Activated naive CD8-positive, alpha-beta T cell treated with anti-CD3 and anti-CD28 coated beads, Interleukin-2, amount 10 ng/mL, durations not matched to agents 7 days and 5 days (primary cell): Measurements from ENCODE around the gene KRTAP8-1. TPM values are rescaled to one million over a fixed set of nuclear protein-coding genes. Genes with fewer than 3 reads are reported as not detected.

ENCODE experiments used
- ATAC-seq: fragments of 150-1000 bp; cut with Tn5 transposase; one replicate; pipeline ENCODE4 v1.10.0; 2021; ENCODE audit warnings: low read depth, moderate library complexity
- POLR2A ChIA-PET: fragments of 350-600 bp; sonication (Branson Sonifier 250); formaldehyde crosslinking; loops from one replicate; lab custom pipeline; 2021; ENCODE audit warnings: antibody characterized with exemption; lab: Charles Lee
- DNase-seq: peaks from one replicate; pipeline ENCODE4 v3.0.0; 2021
- H3K27ac Mint-ChIP-seq: one replicate; pipeline ENCODE4 v1.8.0; 2022; ENCODE audit warnings: mild to moderate bottlenecking, mixed read lengths
- H3K27me3 Mint-ChIP-seq: one replicate; pipeline ENCODE4 v1.8.0; 2022; ENCODE audit warnings: mild to moderate bottlenecking, moderate library complexity, mixed read lengths
- H3K36me3 Mint-ChIP-seq: one replicate; pipeline ENCODE4 v1.8.0; 2021; ENCODE audit warnings: mild to moderate bottlenecking, mixed read lengths
- H3K4me1 Mint-ChIP-seq: one replicate; pipeline ENCODE4 v1.8.0; 2021; ENCODE audit warnings: mixed read lengths
- H3K4me3 Mint-ChIP-seq: one replicate; pipeline ENCODE4 v1.8.0; 2022; ENCODE audit warnings: mild to moderate bottlenecking, moderate library complexity, mixed read lengths
- H3K9me3 Mint-ChIP-seq: one replicate; pipeline ENCODE4 v1.8.0; 2021; ENCODE audit warnings: mixed read lengths
- total RNA-seq, 2 experiments: library from RNA; stranded (reverse); gene quantifications; one replicate each; pipeline ENCODE4 v1.2.3, GENCODE V29; 2021

Gene KRTAP8-1, protein sequence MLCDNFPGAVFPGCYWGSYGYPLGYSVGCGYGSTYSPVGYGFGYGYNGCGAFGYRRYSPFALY
- total RNA-seq: not detected

DNA sequence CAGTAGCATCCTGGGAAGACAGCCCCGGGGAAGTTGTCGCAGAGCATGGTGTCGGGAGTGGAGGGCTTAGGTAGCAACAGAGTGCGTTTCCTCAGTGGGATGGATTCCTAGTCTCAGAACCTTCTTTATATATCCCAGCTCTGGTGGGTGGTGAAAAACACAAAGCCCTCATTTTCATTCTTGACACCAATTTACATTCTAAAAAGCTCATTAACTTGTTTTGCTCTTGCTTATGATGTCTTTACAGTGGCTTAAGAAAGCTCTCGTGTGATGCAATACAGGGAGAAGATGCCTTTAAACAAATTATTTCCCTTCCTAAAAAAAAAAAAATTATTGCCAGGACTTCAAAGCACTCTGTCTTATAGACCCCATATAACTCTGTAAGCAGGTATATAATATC lies at the start of gene KRTAP8-1:
KRTAP8-1 (minus strand) TSS at position 101 of the 400 bp plus-strand sequence; CDS start at position 47, 54 bp downstream.
- POLR2A ChIA-PET: no interaction called here
- no peak within 1 kb of the TSS for H3K4me3 Mint-ChIP-seq
- no peaks in the 10 kb centered on the region for H3K36me3 Mint-ChIP-seq
- ATAC-seq (no peak), DNase-seq (no peak)
- H3K4me1 Mint-ChIP-seq: no peaks in the 10 kb centered on the region
- no peaks in the 10 kb centered on the region for H3K9me3 Mint-ChIP-seq
- H3K27me3 Mint-ChIP-seq: peaks cover 6% of the 10 kb centered on the region
- no peak within 1 kb of the TSS for H3K27ac Mint-ChIP-seq

DNA sequence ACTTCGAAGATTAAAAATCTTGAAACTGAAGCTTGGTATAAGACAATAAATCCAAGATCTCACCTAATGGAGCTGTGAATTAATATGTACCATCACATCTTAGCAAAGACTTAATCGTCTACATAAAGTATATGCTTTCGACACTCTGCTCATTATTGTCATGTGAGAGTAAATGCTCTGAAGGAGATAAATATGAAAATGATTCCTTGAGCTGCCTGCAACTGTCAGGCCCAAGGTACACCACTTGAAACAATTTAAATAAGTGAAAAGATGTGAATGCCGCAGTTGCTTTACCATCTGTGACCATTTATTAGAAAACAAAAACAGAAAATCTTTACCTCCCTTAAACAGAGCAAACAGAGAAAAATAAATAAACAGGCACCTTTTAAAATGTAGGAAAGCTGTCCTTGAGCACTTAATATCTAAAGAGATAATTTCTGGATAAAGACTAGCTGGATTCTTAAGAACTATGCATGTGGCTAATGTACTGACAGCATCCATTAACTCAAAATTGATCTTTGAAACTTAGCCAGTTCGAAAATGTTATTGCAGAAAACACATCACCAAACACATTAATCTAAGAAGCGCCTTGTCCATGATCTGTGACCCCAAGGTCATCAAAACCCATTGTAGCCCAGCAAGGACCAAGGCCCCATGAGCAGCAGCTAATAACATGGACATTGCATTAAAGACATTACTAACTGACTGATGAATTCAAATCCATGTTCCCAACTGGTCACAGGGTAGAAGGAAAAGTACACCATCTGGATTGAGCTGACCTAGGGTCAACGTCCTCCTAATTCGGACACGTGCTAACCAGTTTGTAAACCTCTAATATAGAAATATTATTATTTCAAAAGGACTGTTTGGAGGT lies 34.8 kb upstream of the KRTAP8-1 start:
- Mint-ChIP-seq H3K27ac (no peak overlapping the region), H3K9me3 (no peaks in the 10 kb centered on the region), H3K27me3 (peaks cover 9% of the 10 kb centered on the region), H3K4me3 (no peak overlapping the region), H3K36me3 (no peaks in the 10 kb centered on the region), H3K4me1 (peaks cover 3% of the 10 kb centered on the region)
- ATAC-seq: no peak
- no peak for DNase-seq
- POLR2A ChIA-PET: no interaction called here

DNA sequence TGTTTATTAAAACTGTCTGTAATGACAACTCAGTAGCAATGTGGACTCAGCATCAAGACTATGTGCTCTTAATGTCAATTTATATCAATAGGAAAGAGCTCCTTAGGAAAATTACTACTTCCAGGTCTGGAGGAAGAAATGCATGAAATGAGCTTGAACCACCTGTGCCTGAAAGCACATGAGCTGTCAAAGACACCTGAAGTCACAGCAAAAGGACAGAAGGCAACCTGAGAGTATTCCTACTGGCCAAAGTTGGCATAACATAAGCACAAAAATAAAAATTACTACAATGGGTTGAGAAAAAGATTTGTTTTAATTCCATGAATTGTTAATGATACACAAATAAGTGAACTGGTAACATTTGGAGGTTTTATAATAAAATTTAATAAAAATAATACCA lies 29.9 kb upstream of the KRTAP8-1 start:
- no peak for ATAC-seq
- no peaks in the 10 kb centered on the region for H3K4me1 Mint-ChIP-seq
- no peak overlapping the region for H3K4me3 Mint-ChIP-seq
- no peak overlapping the region for H3K27ac Mint-ChIP-seq
- no peaks in the 10 kb centered on the region for H3K9me3 Mint-ChIP-seq
- DNase-seq: no peak
- no peaks in the 10 kb centered on the region for H3K36me3 Mint-ChIP-seq
- POLR2A ChIA-PET: no interaction called here
- H3K27me3 Mint-ChIP-seq: peaks cover 6% of the 10 kb centered on the region

DNA sequence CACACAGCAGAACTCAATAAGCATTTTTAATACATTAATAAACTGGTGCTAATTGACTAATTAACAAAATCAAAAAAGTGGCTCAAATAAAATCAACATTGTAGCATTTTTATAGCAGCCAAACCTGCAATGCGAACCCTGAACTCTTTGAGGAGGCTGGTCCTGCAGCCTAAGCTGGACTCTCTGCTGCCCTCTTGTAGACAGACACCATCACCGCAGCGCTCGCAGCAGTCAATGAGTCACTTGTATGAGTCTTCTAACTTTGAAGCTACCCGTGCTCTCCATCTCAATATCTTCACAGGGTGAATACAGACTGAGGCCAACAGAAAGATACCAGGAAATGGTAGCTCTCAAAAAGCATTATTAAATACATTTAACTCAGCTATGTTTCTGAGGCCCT lies 26.2 kb upstream of the KRTAP8-1 start:
- Mint-ChIP-seq H3K4me3 (no peak overlapping the region), H3K9me3 (no peaks in the 10 kb centered on the region), H3K36me3 (no peaks in the 10 kb centered on the region), H3K27me3 (peaks cover 2% of the 10 kb centered on the region), H3K4me1 (no peaks in the 10 kb centered on the region), H3K27ac (no peak overlapping the region)
- ATAC-seq (no peak), DNase-seq (no peak)
- POLR2A ChIA-PET: no interaction called here

DNA sequence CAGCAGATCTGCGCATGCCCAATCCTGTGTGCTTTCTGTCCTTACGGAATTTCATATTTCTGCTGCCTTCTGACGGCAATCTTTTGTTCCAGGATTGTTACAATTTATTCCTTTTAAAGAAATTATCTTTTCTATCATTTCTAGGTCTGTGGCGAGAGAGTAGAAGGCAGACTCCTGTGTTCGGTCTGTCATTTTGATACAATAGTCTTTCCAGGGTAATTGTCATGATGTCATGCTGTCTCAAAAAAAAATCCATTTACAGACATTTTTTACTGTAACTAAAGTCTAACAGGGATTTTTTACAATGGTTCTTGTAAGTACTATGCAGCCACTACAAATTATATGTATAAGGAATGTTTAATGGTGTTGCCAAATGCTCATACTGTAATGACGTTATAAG lies 25.5 kb upstream of the KRTAP8-1 start:
- no peaks in the 10 kb centered on the region for H3K9me3 Mint-ChIP-seq

DNA sequence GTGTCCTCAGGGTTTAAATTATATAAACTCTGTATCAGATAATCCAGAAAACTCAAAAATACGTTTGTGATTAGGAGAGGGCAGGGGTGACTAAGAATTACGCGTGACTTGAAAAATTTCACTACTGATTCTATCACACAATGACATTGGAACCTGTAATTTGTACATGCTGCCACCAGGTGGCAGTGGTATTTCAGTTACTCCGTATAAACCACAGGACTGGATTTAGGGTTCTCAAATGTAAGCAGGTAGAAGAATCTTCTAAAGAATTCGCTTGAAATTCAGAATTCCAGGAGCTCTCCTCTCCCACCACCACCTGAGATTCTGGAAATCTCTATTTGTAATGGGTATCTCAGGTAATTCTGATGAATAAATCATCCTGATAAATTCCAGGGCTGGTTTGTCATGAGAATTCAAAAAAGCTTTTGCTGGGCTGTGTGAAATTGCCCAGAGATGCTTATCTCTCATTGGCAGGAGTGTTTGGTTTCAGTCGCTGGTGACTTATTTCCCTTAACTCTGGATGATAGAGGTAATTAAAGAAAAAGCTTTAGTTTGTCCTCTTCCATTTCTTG lies 18.2 kb upstream of the KRTAP8-1 start:
- peaks cover 2% of the 10 kb centered on the region for H3K27me3 Mint-ChIP-seq
- POLR2A ChIA-PET: no interaction called here
- no peaks in the 10 kb centered on the region for H3K9me3 Mint-ChIP-seq
- H3K27ac Mint-ChIP-seq: no peak overlapping the region
- H3K4me1 Mint-ChIP-seq: no peaks in the 10 kb centered on the region
- ATAC-seq (no peak), DNase-seq (no peak)
- no peaks in the 10 kb centered on the region for H3K36me3 Mint-ChIP-seq
- H3K4me3 Mint-ChIP-seq: no peak overlapping the region

More for the DNA sequence above, 25.5 kb upstream of the KRTAP8-1 start:
- Mint-ChIP-seq H3K4me3 (no peak overlapping the region), H3K4me1 (no peaks in the 10 kb centered on the region), H3K36me3 (no peaks in the 10 kb centered on the region), H3K27ac (no peak overlapping the region), H3K27me3 (peaks cover 2% of the 10 kb centered on the region)
- no peak for DNase-seq
- no peak for ATAC-seq
- POLR2A ChIA-PET: no interaction called here

DNA sequence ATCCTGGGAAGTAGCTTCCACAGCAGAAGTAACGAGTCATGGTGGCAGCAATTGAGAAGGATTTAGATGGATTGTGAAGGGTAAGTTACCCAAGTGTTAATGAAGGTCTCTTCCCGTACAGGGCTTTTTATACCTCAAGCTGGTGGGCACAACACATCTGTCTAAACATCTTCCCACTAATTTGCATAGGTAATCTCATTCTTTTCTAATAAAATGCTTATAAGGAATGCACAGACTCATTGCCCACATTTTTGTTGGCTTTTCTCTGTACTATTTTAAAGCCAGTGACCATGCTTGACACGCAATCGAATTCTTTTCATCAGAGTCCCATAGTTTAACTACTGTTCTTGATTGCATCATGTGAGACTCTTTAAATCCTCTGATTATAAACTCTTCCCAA lies 16.6 kb upstream of the KRTAP8-1 start, which contains the start of gene KRTAP7-1:
KRTAP7-1 (minus strand) TSS at position 101 of the 400 bp plus-strand sequence; CDS start at position 40, 61 bp downstream.
- ATAC-seq (no peak), DNase-seq (no peak)
- Mint-ChIP-seq H3K36me3 (no peaks in the 10 kb centered on the region), H3K9me3 (no peaks in the 10 kb centered on the region), H3K27ac (no peak within 1 kb of the TSS), H3K4me1 (no peaks in the 10 kb centered on the region), H3K27me3 (peaks cover 2% of the 10 kb centered on the region), H3K4me3 (no peak within 1 kb of the TSS)
- POLR2A ChIA-PET: no interaction called here

DNA sequence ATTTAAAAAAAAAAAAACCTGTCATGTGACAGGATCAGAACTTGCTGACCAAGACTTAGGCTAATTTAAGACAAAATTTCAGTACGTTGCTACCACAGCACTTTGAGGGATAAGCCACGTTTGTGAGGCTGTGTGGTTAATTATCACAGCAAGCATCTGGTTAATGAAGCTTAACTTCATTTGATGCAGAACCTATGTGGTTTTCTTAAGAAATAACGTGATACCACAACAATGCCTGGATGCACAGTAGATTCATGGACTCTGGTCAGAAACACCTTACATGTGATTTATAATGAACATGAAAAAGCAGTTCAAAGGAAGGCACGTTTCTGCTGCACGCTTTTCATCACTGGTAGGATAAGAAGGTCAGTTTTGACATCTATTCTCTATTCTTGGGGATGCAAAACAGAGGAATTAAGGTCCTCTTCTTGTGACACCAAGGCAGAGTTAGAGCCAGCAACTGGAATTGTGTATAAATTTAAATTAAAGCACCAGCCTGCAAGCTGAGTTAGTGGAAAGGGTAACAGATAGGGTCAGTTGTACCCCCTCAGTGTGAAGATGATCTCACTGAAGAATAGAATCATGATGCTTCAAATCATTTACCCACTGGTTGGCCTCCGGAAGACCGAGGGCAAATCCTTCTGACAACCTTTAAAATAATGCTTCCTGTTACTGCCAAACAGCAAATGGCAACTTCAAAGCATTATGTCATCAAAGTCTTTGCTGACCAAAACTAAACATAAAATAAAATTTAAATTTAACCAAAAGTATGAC lies 6.0 kb upstream of the KRTAP8-1 start:
- Mint-ChIP-seq H3K27me3 (peaks cover 8% of the 10 kb centered on the region), H3K4me1 (no peaks in the 10 kb centered on the region), H3K4me3 (no peak overlapping the region), H3K36me3 (no peaks in the 10 kb centered on the region), H3K9me3 (no peaks in the 10 kb centered on the region), H3K27ac (no peak overlapping the region)
- POLR2A ChIA-PET: no interaction called here
- ATAC-seq (no peak), DNase-seq (no peak)

DNA sequence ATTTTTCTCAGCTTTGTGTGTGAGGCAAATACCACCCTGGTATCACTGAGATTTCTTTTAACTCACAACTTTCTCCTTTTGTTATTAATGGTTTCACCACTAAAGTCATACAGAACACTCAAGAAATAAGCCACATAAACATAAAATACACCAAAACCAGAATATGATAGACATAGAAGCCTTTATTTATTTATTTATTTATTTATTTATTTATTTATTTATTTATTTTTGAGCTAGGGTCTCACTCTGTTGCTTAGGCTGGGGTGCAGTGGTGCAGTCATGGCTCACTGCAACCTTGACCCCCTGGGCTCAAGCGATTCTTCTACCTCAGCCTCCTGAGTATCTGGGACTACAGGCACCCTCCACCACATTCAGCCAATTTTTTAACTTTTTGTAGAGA lies 12.5 kb downstream of the KRTAP8-1 start:
- H3K36me3 Mint-ChIP-seq: no peaks in the 10 kb centered on the region
- H3K27ac Mint-ChIP-seq: no peak overlapping the region
- POLR2A ChIA-PET: no interaction called here
- H3K4me1 Mint-ChIP-seq: no peaks in the 10 kb centered on the region
- DNase-seq: no peak
- ATAC-seq: no peak
- peaks cover 3% of the 10 kb centered on the region for H3K27me3 Mint-ChIP-seq
- H3K9me3 Mint-ChIP-seq: no peaks in the 10 kb centered on the region
- H3K4me3 Mint-ChIP-seq: no peak overlapping the region

DNA sequence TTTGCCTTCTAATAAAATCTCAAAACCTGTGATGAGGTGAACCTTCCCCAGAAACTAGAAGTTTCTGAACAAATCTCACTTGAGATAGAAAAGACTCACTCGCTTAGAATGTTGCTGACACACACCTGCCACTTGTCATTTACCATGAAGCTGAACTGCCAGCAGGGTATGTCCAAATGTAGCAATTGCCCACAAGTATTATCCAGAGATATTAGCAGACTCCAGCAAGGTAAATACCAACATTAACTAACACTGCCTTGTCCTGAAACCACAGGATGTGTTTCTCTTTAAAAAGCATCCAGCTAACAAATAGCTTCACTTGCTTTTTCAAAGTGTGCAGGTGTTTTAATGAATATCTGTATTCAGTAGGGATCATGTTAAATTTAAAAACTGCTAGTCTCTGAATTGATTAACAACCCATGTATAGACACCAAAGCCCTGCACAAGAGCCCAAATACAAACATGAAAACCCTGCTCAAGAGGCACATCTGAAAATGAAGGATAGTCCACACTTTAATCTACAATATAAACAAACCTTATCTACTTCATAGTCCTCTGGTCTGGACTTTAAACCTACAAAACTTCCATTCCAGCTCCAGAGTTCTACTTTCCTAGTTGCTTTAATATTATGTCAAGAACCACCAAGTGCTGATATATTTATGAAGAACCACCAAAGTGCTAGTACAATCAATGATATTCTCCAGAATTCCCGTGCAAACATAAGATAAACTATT lies 19.3 kb downstream of the KRTAP8-1 start:
- Mint-ChIP-seq H3K36me3 (no peaks in the 10 kb centered on the region), H3K4me1 (no peaks in the 10 kb centered on the region), H3K9me3 (no peaks in the 10 kb centered on the region), H3K27ac (no peak overlapping the region), H3K4me3 (no peak overlapping the region), H3K27me3 (peaks cover 3% of the 10 kb centered on the region)
- DNase-seq: no peak
- no peak for ATAC-seq
- POLR2A ChIA-PET: no interaction called here

DNA sequence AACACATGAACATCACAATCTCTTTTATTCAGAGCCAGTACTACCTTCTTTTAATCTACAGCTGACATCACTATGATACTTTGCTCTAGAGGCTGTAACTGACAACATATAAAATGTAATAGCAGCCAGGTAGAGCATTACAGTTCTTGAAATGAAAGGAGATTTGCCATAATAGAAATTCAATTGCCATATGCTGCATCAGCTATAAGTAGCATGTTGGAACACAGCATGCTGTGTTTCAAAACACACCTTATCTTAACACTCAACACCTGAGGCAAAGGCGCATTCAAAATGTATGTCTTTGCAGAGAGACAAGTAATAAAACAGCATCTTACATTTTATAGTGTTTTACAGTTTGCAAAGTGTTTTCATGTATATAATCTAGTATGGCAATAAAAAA lies 33.8 kb downstream of the KRTAP8-1 start:
- Mint-ChIP-seq H3K4me1 (no peaks in the 10 kb centered on the region), H3K36me3 (no peaks in the 10 kb centered on the region), H3K27ac (no peak overlapping the region), H3K27me3 (peaks cover 2% of the 10 kb centered on the region), H3K9me3 (no peaks in the 10 kb centered on the region), H3K4me3 (no peak overlapping the region)
- DNase-seq (no peak), ATAC-seq (no peak)
- POLR2A ChIA-PET: no interaction called here

DNA sequence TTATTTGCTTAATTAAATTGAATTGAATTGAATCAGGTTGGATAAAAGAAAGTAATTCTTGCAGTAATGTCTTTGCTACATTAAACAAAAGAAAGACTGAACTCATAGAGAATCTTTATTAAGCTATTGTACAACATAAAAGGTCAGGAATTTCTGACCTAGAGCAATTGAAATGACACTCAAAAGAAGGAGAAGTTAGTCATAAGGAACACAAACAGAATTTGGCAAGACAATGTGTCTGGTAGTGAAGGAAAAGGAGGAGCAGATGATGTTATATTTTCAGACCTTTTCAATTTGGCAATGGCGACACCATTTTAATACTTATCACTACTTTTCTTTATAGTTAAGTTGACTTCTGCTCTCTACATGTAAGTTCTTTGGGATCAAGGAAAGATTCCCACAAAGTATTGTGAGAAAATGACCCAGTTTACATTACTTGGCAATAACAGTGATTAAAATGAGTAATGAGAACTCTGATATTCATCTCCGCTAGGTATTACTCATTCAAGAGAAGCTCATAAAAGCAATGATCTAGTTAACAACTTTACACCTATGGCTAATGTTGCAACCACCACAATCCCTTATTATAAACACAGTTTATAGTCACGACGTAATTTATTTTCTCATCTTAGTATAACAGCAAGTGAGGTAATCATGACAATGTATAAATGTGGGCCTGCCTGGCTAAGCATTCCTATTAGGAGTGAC lies 43.2 kb downstream of the KRTAP8-1 start:
- Mint-ChIP-seq H3K36me3 (no peaks in the 10 kb centered on the region), H3K4me1 (no peaks in the 10 kb centered on the region), H3K4me3 (no peak overlapping the region), H3K27me3 (no peaks in the 10 kb centered on the region), H3K27ac (no peak overlapping the region), H3K9me3 (no peaks in the 10 kb centered on the region)
- POLR2A ChIA-PET: no interaction called here
- DNase-seq (no peak), ATAC-seq (no peak)
